NAMALWA (cell line): ENCODE results near the gene USP35.

Experiments
- DNase-seq: peaks from one replicate; pipeline ENCODE4 v3.0.0-alpha.2; 2015; ENCODE audit warnings: low spot score

The USP35 gene

DNA sequence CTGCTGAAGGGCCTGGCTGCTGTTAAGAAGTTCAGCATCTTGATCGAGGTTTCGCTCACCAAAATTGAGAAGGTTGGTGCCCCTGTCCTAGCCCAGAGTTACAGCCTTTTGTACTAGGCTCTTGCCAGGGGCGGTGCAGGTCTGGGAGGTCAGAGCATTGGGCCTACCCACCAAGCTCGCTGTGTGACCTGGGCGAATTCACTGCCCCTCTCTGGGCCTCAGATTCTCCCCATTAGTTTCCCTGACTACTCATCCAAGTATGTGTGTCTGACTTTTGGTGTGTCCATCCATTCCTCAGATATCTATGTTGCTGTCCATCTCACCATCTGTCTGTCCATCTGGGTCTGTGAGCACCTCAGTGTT lies 10.9 kb downstream of the USP35 start:
- no peak for DNase-seq

- DNase-seq: no peak
Measured at GRCh38 chr11:78200061-78200460, 11.3 kb downstream of the USP35 start.

DNA sequence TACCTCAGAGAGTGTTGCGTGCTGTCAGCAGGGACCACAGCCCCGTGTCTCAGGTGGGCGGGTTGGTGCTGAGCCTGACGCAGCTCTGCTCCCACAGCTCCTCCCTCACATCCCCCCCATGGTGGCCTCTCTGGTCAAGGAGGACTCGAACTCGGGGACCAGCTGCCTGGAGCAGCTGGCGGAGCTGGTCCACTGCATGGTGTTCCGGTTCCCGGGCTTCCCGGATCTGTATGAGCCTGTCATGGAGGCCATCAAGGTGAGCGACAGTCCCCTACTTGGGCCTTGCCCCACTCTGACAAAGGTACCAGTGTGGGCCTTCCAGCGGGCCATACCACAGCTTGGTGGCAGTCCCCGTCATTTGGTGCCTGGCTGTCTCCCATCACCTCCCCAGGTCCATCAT lies 11.8 kb downstream of the USP35 start:
- no peak for DNase-seq

GRCh38 chr11:78201096-78201818 lies 12.5 kb downstream of the USP35 start:
- no peak for DNase-seq

DNA sequence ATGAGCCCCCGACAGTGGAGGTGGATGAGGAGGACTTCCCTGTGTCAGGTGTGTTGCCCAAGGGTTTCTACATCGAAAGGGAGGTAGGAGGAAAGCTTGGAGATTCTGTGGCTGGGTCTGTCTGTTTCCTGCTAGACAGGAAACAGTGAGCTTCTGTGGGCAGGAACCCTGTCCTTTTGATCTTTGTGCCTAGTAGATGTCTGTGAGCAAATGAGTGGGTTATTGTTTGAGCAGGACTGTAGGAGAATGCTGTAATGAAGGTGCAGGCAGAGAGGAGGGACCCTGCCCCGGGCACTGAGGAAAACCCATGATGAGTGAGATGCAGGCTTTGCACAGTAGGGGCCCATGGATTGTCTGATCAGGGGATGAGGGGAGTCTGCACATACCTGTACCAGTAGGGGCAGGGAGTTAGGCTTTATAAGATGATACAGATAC lies 14.0 kb downstream of the USP35 start:
- DNase-seq: no peak

DNA sequence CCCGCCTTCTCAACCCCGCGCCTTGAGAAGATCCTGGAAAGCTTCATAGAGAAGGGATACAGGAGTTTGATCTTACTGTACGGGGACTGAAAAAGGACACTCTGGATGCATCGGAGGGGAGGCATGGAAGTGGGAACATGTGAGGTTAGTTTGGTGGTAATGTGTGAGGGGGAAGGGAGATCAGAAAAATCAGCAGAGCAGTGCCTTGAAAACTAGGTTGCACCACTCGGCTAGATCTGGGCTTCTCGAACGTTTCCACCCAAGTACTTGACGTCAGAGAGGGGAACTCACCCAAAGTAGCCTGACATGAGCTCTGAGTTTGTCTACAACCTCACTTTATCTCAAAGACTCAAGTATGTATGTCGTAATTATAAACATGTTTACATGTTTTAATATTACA lies 14.5 kb downstream of the USP35 start:
- no peak for DNase-seq

GRCh38 chr11:78205256-78205655 lies 16.5 kb downstream of the USP35 start:
- DNase-seq: no peak

DNA sequence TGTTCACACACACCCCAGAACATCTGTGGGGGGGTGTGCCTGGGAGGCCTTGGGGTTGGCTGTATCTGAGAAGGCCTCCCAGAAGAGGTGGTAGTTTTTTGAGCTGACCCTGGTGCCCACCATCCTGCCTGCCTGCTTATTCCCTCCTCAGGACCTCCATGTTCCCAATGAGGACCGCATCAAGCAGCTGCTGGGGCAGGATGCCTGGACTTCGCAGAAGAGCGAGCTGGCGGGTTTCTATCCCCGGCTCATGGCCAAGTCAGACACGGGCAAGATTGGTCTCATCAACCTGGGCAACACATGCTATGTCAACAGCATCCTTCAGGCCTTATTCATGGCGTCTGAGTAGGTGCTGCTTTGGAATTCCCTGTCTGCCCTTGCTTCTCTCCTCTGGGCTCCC lies 17.0 kb downstream of the USP35 start:
- DNase-seq: no peak

DNA sequence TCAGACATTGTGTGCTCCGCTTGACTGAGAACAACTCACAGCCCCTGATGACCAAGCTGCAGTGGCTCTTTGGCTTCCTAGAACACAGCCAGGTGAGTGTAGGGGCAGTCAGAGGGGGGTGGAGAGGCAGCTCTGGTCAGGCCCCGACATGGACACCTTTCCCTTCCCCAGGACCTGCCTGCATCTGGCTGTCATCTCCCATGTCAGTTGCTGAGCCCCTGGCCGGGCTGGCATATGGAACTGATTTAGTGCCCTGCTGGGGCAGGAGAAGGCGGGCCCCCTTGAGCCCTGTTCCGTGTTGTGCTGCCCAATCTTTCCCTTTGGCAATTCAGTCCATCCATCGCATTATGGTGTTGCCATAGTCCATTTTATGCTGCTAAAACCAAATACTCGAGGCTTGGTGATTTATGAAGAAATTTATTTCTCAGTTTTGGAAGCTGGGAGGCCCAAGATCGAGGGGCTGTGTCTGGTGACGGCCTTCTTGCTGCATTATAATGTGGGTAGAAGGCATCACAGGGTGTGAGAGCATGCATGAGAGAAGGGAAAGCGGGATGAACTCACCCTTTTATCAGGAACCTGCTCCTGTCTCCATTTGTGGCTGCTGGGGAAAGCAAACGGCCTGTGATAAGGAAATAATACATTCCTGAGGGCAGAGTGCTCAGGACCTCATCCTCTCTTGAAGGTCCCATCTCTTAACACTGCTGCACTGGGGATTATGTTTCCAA lies 19.0 kb downstream of the USP35 start:
- DNase-seq: no peak

- no peak for DNase-seq
Measured at GRCh38 chr11:78208257-78209165, 19.8 kb downstream of the USP35 start.

DNA sequence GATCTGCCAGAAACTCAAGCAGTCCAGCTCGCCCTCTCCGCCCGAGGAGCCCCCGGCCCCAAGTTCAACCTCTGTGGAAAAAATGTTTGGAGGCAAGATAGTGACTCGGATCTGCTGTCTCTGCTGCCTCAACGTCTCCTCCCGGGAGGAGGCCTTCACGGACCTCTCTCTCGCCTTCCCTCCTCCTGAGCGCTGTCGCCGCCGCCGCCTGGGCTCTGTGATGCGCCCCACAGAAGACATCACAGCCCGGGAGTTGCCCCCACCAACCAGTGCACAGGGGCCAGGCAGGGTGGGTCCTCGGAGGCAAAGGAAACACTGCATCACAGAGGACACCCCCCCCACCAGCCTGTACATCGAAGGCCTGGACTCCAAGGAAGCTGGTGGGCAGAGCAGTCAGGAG lies 20.8 kb downstream of the USP35 start:
- no peak for DNase-seq

GRCh38 chr11:78210000-78210608 lies 21.4 kb downstream of the USP35 start:
- no peak for DNase-seq

- no peak for DNase-seq
Measured at GRCh38 chr11:78211565-78211964, 22.8 kb downstream of the USP35 start.

DNA sequence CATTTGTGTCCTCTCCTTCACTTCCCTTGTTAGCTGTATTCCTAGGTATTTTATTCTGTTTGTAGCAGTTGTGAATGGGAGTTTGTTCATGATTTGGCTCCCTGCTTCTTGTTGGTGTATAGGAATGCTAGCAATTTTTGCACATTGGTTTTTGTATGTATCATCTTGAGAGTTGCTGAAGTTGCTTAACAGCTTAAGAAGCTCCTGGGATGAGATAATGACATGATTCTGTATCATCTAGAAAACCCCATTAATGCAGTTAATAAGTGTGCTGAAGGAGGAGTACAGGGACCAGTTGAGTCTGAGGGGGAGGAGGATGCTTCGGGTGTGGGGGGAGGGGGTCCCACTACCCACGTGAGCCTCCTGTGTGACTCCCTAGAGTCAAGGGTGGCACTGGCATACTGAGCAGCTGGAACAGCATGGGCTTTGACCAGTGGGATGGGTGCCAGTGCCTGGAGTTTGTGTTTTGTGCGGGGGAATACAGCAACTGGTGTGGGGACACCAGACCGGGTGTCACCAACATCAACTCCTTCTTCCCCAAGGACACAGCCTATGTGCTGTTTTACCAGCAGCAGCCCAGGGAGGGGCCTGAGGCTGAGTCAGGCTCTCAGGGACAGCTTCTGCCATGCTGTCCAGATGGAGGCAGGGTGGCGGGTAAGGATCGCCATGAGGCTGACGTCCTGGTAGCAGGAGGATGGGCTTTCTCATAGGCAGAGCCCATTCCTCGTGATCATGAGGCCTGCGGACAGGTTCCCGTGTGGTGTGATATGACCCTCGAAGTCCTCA lies 24.1 kb downstream of the USP35 start:
- DNase-seq: no peak

- DNase-seq: no peak
Measured at GRCh38 chr11:78213526-78214330, 25.0 kb downstream of the USP35 start.

DNA sequence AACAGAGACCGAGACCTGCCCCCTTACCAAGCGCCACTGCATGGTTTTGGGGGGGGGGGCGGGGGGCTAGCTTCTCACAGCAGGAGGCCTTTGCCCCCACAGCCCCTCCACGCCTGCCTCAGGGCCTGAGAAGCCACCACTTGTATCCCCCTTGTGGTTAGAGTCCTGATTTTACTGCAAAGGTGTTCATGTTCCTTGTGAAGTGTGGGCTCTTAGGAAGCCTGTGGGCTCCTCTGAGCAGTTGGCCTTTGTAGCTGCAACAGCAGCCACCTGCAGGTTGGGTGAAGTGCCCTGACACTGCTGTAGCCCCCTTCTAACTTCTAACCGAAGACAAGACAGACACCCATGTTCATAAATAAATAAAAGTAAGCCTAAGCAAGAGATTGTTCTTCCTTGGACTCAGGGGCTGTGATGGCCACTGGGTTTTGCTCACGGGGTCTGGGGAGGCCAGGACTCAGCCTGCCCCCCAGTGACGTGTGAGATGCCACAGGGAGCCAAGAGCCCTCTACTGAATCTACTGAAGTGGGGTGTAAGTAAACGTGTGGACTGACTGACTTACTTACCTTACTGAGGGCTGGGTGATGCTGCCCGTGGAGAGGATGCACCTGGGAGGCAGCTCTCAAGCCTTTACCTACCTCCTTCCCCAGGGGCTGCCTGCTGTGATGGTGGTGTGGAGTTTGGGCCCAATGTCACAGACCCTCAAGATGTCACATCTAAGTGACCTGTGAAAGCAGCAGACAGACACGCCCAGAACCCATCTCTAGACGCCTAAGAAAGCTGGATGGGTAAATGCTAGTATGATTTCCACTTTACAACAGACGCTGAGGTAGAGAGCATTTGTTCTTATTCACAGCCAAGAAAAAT lies 25.8 kb downstream of the USP35 start:
- DNase-seq: no peak

DNA sequence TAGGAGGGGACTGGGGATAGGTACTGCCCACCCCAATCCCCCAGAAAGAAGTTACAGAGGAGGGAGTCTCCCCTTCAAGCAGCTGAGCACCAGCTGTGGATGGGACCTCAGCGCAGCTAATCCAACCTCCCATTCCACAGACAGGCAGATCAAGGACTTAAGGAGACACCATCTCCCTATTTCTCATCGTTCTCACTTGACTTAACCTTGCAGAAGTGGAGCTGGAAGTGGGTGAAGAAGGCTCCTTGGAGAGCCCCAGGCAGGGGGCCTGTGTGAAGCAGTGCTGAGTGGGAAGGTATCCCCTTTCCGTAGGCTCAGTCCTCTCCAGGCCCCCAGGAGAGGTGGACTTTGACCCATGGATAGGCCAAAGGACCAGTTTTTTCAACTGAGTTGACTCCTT lies 27.3 kb downstream of the USP35 start:
- no peak for DNase-seq

- no peak for DNase-seq
Measured at GRCh38 chr11:78216571-78217287, 28.0 kb downstream of the USP35 start.
